ENCODE data around the gene ALDH9A1.
"Not testable (repeated sequence)": the region's sequence is repeated elsewhere in the genome, so short reads cannot be mapped to it uniquely, and the experiment has no call there.

Gene ALDH9A1

DNA sequence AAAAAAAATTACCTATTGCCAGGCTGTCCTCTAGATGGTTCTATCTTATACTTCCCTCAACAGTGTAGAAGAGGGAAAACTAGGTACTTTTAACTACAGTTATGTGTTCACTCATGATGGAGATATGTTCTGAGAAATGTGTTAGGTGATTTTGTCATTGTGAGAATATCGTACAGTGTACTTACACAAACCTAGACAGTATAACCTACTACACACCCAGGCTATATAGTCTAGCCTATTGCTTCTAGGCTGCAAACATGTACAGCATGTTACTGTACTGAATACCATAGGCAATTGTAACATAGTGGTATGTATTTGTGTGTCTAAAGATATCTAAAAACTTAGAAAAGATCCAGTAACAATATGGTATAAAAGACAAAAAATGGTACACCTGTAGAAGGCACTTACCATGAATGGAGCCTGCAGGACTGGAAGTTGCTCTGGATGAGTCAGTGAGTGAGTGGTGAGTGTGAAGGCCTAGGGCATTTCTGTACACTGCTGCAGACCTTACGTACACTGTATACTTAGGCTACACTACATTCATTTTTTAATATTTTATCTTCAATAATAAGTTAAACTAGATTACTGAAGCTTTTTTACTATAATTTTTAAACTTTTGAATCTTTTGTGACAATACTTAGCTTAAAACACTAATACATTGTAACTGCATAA, 54.2 kb downstream of the ALDH9A1 start:
- no peak for DNase-seq

DNA sequence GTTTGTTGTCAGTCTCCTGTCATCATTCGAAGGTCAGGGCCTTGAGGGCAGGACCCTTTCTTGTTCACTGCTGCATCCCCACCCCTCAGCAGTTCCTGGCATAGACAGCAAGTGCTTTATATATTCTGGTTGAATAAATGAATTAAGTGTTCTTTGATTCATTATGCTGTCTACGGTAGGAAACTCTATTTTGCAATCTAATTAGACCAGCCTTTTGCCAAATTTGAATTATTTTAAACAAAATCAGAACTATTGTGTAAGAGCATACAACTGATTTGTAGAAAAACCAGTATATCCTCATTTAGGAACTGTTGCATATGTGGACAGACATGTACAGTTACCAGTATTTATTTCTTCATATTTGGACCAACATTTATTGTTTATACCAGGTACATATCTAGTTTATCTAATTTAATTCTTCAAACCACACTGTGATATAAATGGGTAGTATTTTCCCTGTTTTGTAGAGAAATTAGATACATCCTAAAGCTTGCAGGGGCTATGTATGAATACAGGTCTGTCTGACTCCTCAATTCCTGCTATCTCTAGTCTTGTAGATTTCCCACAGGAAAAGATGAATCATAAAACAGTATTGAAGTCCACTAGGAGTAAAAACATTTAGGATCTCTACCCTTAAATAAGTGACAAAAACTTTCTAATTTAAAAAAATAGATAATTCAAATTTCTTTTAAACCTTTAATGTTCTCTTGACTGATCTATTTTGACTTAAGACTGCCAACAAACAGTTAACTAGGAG, 57.0 kb downstream of the ALDH9A1 start:
- DNase-seq: no peak

DNA sequence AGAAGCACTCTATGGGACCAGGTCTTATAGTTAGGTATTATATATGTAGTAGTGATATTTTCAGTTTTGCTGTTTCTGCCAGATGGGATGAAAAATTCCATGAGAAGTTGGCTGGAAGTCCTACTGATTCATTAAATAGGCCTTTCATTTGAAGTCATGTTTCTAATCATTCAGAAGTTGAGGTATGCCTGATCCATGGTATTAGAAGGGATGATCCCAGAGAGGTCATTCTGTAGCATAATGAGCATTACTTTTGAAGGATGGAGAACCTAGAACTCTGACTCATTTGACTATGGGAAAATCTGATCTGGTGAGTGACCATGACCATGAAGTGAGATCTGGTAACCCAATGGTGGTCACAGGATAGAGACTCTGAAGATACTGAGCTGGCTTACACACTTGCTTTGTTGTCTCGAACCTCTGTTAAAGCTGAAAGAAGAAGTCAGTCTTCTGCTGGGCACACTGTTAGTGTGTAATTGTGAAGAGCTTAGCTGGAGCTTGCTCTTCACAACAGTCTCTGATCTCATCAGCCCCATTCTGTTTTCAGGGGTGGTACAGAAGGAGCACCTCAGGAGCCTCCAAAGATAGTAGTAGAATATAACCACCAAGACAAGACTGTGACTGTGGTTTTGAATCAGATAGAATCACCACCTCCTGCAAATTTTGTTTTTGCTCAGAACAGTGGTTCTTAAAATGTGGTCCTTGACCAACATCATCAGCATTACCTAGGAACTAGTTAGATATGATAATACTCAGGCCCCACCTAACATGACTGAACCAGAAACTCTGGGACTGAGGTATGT, 58.3 kb downstream of the ALDH9A1 start:
- no peak for DNase-seq

DNA sequence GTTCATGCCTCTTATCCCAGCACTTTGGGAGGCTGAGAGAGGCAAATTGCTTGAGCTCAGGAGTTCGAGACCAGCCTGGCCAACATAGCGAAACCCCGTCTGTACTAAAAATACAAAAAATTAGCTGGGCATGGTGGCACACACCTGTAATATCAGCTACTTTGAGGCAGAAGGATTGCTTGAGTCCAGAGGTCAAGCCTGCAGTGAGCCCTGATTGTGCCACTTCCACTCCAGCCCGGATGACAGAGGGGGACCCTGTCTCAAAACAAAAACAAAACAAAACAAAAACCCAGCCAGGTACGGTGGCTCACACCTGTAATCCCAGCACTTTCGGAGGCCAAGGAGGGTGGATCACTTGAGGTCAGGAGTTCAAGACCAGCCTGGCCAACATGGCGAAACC, 60.2 kb downstream of the ALDH9A1 start:
- not testable (repeated sequence) for DNase-seq

DNA sequence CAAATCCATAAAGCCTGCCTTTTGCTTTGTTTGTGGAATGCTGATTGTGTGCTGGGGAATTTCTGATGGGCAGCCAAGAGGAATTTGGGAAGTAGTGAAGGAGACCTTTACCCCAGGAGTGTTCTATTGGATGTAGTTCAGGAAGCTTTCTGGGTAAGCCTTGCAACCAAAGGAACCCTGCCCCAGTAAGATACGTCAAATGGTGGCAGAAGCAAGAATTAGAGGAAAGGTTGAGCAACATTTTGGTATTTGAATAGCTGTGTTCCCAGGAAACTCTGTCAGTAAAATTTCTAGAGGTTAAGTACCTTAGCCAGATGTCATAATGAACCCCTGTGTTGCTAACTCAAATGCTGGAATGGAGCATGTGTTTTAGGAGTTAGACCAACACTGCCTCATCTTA, 60.9 kb downstream of the ALDH9A1 start:
- no peak for DNase-seq

DNA sequence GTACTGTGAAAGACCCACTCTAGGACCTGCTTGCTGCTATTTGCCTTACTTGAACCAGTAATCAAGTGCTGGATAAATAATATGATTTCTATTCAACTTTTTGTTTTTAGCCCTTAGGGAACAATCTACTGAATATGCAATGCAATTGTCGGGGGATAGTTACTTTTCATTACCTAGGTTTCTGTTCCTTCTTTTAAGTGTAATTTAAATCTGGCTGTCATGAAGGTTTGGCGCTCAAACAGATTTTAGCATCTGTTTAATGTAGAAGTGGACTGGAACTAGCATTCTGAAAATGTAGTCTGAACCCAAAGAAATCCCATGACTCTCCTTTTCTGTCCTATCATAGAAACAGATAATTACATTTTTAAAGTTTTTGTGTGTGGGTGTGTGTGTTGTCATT, 62.5 kb downstream of the ALDH9A1 start:
- no peak for DNase-seq

DNA sequence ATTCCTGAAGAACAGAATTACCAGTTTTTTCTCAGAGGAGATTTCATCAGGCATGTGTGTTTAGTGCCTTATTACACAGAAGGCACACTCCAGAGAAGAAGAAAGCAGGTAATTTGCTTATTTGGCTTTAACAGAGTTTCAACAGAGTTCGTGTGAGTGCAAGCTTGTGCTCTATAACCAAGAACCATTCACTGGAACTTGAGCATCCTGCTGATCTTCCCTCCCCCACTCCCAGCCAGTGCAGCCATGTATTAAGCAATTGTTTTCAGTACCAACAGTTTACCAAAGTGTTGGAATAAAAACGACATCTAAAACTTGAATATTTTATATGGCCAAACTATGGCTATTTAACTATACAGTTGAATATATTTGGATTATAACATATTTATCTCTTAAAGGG, 63.0 kb downstream of the ALDH9A1 start:
- DNase-seq: no peak

DNA sequence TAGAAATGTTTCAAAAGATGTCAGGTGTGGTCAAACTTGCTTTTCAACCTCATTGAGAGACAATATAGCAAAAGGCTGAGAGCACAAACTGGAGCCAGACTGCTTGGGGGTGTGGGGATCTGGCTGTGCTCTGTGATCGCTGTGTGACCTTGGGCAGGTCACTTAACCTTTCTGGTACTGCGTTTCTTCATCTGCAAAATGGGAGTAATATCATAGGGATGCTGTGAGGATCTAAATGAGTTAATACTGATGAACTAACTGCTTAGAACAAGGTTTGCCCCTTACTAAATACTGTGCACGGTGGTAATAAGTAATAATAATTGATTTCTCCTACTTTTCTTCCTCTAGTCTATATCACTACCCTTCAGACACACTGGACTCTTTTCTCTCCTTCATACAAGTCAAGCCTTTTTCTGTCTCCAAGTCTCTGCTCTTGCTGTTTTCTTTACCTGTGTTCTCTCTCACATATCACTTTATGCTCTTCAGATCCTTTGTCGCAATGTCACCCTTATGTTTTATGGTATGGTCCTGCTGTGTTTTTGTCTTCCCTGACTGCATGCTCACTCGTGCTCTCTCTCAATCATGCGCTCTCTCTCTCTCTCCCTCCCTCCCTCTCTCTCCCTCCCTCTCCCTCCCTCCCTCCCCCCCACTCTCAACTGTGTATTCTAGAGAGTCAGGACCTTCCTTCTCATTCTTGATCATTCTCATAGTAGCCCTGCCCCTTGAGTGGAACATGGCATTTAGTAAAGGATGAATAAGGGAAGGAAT, 64.0 kb downstream of the ALDH9A1 start:
- no peak for DNase-seq

DNA sequence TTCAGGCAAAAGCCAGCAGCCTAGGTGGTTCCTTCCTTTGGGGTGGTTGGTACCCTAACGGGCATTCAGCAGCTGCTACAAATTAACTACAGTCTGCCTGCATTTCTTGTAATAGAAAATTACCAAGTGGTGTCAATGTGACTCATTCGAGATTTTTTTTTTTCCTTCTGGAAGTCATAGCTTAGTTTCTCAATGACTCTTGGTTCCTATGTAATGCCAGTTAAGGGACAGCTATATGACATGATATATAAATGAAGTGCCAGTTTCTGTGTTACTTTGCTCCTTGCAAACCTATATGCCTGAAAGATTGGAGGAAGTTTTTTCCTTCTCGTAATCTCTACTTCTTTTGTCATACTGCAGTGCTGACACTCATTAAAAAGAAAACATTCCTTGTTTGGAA, 64.7 kb downstream of the ALDH9A1 start:
- DNase-seq: no peak

DNA sequence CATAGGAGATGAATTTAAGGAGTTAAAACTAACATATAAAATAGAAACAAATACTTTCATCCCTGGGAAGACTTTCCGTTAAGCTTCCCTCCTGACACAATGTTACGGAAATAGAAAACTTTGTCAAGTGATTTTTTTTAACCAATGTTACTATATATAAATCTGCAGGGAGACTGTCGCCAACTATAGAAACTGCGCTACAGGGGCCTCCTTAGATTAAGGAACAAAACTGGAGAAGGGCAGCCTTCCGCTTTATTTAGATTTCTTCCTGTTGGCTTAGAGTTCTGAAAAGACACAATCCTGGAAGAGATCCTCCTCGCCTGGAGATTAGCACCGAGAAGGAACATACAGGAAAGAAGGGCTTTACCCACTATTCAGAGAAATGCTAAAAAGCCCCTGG, 65.9 kb downstream of the ALDH9A1 start:
- no peak for DNase-seq

DNA sequence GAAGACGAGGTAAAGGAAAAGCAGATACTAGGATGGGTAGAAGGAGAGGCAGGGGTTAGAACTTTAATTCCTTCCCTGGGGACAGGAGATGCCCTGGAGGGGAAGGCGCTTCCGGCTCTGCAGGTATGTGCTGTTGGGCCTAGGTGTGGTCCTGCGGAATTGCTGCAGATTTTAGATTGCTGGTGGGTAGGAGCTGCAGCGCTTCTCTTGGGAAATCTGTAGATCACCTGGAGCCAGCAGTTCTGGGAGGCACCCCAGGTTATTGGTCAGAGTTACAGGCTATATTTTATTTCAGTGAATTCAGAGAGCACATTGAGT, 66.3 kb downstream of the ALDH9A1 start:
- no peak for DNase-seq

DNA sequence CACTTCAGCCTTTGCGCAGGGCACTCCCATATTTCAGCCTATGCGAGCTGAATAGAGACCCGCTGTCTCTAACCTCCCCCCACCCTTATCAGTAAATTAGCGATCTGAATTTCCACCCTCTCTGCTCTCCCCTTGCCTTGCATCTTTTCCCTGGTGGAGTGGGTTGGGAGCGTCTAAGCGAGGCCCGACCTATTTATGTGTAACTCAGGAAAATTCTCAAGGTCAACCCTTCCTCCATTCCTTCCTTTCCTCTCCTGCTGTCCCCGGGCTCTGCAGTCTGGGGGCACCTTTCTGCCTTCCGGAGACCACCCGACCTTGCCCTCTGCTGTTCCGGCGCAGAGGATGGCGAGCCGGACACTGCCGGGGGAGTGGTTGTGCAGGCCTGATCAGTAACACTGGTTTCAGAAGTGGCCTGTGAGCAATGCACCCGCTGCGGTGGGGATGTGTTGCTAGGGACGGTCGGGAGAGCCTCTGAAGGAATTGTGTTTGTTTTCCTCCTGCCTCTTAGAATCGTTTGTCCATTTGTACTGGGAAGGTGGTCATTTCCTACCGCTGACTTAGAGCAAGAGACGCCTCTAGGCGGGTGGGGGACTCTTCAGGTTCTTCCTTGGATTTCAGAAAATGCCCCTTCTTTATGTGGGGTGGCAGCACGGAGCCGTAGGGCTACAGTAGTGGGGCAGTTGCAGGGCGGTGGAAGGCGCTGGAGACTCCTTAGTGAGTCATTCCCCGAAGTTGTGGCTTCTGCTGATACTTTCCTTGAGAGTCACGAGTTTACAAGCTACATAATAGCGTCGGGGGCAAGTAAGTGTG, 66.8 kb downstream of the ALDH9A1 start:
- peak; percentile 85 for DNase-seq

DNA sequence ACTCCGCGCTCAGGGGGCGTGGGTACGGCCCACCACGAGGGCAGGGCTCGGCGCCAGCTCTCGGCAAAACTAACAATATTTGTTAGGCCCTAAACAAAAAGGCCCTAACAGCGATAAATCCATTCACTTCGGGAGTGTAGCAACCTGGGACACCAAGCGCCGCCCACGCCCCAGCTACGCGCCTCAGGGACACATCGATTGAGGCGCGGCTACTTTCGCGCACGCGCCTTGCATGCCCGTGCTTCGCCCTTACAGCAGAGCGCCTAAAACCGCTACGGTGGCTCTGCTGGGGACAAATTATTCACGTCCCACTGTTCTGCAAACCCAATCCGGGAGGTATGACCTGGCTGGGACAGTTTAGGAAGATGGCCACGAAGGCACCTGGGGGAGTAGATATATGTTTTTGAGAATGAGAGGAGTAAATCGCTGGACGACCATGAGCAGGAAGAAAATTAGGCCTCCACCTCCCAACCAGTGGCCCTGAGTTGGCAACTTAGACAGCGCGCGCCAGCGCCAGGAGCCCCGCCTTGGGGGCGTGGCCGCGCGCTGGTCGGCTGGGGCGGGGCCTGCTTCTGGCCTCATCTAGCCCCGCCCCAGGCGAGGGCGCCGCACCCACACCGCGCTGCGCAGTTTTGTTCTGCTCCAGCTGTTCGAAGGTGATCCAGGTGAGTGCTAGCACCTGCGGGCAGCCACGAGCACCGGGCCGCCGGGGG, 67.6 kb downstream of the ALDH9A1 start, which contains the start of gene MGST3:
Gene MGST3, plus strand, starts transcription at position 606 of the 713 bp plus-strand sequence. CDS start 18,614 bp downstream, outside the sequence.
- peak; percentile 99 for DNase-seq

DNA sequence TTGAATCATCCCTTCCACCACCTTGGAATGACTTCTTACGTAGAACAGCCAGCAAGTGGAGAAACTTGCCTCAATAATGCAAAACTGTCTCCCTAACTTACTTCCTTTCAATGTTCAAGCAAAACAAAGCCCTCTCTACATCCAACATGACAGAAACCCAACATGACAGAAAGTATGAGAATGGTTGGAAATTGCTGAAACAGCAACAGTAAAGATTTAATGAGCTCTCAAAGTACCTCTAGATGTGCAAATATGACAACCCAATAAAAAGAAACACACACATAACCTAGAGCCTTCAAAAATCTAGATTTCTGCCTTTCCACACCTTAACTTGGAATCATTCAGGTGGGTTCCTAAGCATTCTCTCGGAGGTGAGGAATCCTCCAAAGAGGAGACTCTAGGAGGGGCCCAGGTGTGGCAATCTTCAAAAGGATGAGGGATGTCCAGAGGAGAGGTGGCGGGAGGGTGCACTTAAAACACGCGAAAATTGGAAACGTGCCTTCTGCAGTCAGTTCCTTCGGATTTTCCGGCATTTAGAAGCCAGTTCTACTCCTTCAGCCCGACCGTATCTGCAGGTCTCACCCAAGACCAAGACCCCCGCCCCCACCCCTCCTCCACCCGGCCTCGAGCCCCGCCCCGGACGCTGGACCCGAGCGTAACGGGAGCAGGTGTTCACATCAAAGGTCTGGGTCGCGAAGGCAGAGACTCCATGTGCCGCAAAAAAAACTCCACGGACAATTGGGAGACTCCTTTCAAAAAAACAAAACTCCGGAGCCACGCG, 68.3 kb downstream of the ALDH9A1 start:
- no peak for DNase-seq

DNA sequence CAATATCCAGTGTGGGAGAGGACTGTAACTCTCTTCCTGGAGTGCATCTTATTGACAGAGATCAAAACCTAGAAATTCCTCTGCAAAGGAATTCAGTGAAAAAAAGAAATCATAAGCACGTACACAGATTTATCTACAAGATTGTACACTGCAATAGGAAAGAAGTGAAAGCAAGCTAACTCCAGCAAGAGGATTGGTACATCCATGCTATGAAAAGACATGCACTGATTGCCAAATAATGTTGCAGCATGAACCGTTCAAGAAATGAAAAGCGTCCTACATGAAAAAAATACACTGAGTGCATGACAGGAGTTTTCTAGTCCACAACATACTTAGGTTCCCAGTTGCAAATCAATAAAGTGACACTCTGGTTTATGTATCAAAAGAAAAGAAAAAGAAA, 69.2 kb downstream of the ALDH9A1 start:
- no peak for DNase-seq

DNA sequence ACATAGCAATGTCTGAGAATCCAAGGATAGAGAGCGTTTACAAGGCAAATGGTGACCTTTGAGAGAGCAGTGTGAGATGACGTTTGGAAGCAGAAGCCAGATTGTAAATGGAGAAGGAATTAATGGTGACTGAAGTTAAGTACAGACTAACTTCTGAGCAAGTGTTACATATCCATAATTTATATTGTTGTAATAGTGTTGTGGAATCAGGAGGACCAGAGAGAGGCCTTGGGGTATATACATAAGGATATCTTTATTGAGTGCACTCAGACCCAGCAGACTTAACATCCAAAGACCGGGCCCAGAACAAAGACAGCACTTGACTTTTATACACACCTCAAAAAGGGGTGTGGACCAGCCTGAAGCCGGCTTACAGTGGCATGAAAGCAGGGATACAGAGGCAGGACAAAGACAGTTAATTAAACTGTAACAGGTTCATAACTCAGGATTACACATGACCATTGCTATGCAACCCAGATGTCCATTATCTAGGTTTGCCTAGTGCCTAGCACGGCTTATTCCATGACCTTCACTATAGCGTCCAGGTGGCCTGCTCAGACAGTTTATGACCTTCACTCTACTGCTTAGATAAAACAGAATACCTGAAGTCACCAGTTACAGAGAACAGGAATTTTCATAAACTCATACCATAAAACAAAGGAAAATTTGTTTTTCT, 70.1 kb downstream of the ALDH9A1 start:
- DNase-seq: no peak

DNA sequence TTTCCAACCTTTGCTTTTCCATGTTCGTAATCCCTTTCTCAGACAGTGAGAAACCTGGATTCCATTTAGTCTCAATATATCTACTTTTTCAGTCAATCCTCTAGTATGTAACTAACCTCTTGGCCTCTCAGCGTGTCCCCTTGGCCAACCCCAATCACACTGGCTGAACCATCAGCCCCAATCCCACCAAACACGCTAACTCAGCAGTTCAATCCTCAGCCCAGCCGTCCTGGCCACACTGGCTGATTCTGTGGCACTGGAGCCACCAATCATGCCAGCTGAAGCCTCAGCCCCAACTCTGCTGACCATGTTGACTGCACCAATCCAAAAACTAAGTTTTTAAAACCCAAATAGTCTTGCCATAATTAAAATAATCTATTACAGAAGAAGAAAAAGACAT, 73.9 kb downstream of the ALDH9A1 start:
- no peak for DNase-seq

DNA sequence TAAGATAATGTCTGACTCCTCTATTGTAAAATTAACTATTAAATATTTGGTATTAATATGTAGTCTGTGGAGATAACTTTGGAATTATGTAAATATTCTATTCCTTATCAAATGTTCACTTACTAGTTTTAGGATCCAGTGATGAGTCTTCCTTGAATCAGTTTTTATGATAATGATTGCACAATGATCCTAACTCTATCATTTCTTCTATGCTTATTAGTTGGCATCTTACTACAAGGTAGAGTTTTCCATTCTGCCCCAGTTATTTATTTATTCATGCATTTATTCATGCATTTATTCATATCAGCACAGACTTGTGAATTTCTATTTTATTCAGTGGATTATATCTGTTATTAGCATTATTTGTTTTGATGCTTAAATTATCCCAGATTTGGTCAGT, 74.7 kb downstream of the ALDH9A1 start:
- DNase-seq: no peak

DNA sequence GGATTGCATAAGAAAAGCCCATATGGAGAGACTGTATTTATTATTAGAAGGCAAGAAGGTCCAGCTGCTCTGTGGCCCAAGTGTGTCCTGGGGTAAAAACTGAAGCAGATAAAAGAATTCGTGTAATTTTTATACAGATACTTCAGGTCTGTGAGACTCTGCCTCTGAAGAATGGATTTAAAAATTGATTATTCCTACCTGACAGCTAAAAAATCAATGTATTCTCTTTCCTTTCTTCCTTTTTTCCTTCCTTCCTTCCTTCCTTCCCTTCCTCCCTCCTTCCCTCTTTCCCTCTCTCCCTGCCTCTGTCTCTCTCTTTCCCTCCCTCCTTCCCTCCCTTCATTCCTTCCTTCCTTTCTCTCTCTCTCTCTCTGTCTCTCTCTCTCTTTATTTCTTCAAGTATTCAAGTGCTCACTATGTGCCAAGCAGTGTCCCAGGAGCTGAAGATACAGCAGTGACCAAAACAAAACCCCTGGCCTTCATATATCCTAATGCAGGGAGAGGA, 78.7 kb downstream of the ALDH9A1 start:
- no peak for DNase-seq

DNA sequence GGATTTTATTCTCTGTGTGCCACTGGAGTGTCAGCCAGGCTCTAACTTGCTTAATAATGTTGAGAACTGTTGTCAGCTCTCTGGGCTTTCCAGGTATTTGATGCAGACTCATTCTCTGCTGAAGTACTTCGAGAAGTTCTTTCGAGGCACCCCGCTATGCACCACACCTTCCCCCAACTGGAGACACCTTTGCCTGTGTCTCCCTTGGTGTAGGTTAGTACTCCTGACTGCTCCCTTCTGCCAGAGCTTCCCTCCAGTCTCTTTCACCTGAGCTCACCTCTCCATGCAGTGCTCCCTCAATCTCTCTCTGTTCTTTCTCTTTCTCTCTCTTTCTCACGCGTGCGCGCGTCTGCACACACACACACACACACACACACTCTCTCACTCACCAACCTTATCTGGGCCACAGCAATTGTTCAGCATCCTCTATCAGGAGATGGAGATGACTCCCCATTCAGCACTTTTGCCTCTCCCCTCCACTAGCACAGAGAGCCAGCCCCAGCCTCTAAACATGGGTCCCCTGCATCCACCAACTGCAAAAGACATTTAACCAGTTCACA, 81.3 kb downstream of the ALDH9A1 start:
- DNase-seq: no peak

Data from NCI-H2227 treated with DMSO at 0.1 percent for 48 hours (cell line).